ENCODE measurements around the gene DYNLT2B.

The DYNLT2B gene

GRCh38 chr3:196317687-196318467 is at the start of gene DYNLT2B:
DYNLT2B (minus strand) TSS chr3:196318240; CDS start chr3:196318152, 88 bp downstream.
- ATAC-seq = peak; percentile 95
- TF ChIP-seq GLIS3 (CRISPR knock-in tag; IDR thresholded peaks at IDR 0.05) (no peak), SNAI2 (CRISPR knock-in tag; IDR thresholded peaks at IDR 0.05) (no peak), CSRNP3 (CRISPR knock-in tag; IDR thresholded peaks at IDR 0.05) (no peak), ESRRG (CRISPR knock-in tag; IDR thresholded peaks at IDR 0.05) (no peak), ZFP30 (CRISPR knock-in tag; IDR thresholded peaks at IDR 0.05) (no peak), OSR1 (CRISPR knock-in tag; IDR thresholded peaks at IDR 0.05) (no peak), TSHZ2 (CRISPR knock-in tag; IDR thresholded peaks at IDR 0.05) (no peak; the same call in 1 of the 2 replicates), ZNF70 (CRISPR knock-in tag; IDR thresholded peaks at IDR 0.05) (no peak), CSDC2 (CRISPR knock-in tag; IDR thresholded peaks at IDR 0.05) (no peak), RARB (CRISPR knock-in tag; IDR thresholded peaks at IDR 0.05) (no peak), ISL1 (CRISPR knock-in tag; IDR thresholded peaks at IDR 0.05) (no peak), BACH2 (CRISPR knock-in tag; IDR thresholded peaks at IDR 0.05; ENCODE audit: borderline replicate concordance) (no peak), ZC3H10 (CRISPR knock-in tag; IDR thresholded peaks at IDR 0.05) (no peak), ARNTL (CRISPR knock-in tag; IDR thresholded peaks at IDR 0.05; ENCODE audit: borderline replicate concordance, low read depth) (no peak), TCF4 (CRISPR knock-in tag; IDR thresholded peaks at IDR 0.05; ENCODE audit: borderline replicate concordance) (no peak), TOX (CRISPR knock-in tag; IDR thresholded peaks at IDR 0.05; ENCODE audit: borderline replicate concordance) (no peak), PATZ1 (CRISPR knock-in tag; IDR thresholded peaks at IDR 0.05; ENCODE audit: borderline replicate concordance) (no peak), ZNF565 (CRISPR knock-in tag; conservative IDR thresholded peaks at IDR 0.05; ENCODE audit: low read depth) (no peak)

GRCh38 chr3:196365736-196366135 is 47.7 kb upstream of the DYNLT2B start:
- ATAC-seq = no peak

More at GRCh38 chr3:196365736-196366135, 47.7 kb upstream of the DYNLT2B start:
- no peak for TF ChIP-seq TOX (CRISPR knock-in tag; IDR thresholded peaks at IDR 0.05; ENCODE audit: borderline replicate concordance)
- no peak for TF ChIP-seq ZNF565 (CRISPR knock-in tag; conservative IDR thresholded peaks at IDR 0.05; ENCODE audit: low read depth)
- no peak for TF ChIP-seq ZNF8 (CRISPR knock-in tag; IDR thresholded peaks at IDR 0.05)
- TF ChIP-seq ZNF70 (CRISPR knock-in tag; IDR thresholded peaks at IDR 0.05) = no peak
- TF ChIP-seq SNAI2 (CRISPR knock-in tag; IDR thresholded peaks at IDR 0.05) = no peak
- no peak for TF ChIP-seq TCF4 (CRISPR knock-in tag; IDR thresholded peaks at IDR 0.05; ENCODE audit: borderline replicate concordance)
- no peak for TF ChIP-seq BACH2 (CRISPR knock-in tag; IDR thresholded peaks at IDR 0.05; ENCODE audit: borderline replicate concordance)
- TF ChIP-seq ZC3H10 (CRISPR knock-in tag; IDR thresholded peaks at IDR 0.05) = no peak
- no peak for TF ChIP-seq PPARA (CRISPR knock-in tag; IDR thresholded peaks at IDR 0.05; ENCODE audit: borderline replicate concordance)
- TF ChIP-seq OSR1 (CRISPR knock-in tag; IDR thresholded peaks at IDR 0.05) = no peak
- no peak for TF ChIP-seq ISL1 (CRISPR knock-in tag; IDR thresholded peaks at IDR 0.05)
- no peak for TF ChIP-seq ZFP3 (CRISPR knock-in tag; IDR thresholded peaks at IDR 0.05)
- TF ChIP-seq CSRNP3 (CRISPR knock-in tag; IDR thresholded peaks at IDR 0.05) = no peak
- TF ChIP-seq CREB5 (CRISPR knock-in tag; IDR thresholded peaks at IDR 0.05; ENCODE audit: low read depth) = no peak
- TF ChIP-seq RARB (CRISPR knock-in tag; IDR thresholded peaks at IDR 0.05) = no peak
- TF ChIP-seq ESRRG (CRISPR knock-in tag; IDR thresholded peaks at IDR 0.05) = no peak
- no peak for TF ChIP-seq PATZ1 (CRISPR knock-in tag; IDR thresholded peaks at IDR 0.05; ENCODE audit: borderline replicate concordance)
- no peak for TF ChIP-seq GLIS3 (CRISPR knock-in tag; IDR thresholded peaks at IDR 0.05)
- TF ChIP-seq TSHZ2 (CRISPR knock-in tag; IDR thresholded peaks at IDR 0.05) = no peak

Data from SK-N-SH treated with all-trans-retinoic acid at 6 μM for 48 hours (cell line).